H9 (cell line): ENCODE measurements around the gene C1orf105. TPM values are rescaled to one million over a fixed set of nuclear protein-coding genes. Genes with fewer than 3 reads are reported as not detected.

Source experiments
- DNase-seq: peaks from one replicate; pipeline ENCODE4 v3.0.0-alpha.2; 2017
- H2AFZ ChIP-seq: one replicate; pipeline ENCODE4 v1.6.1; 2013; ENCODE audit warnings: mild to moderate bottlenecking, low read length, control low read depth, moderate library complexity
- H2AK5ac ChIP-seq: 2 replicates; pipeline ENCODE4 v1.6.1; 2013; ENCODE audit warnings: low read length, control low read depth, mixed read lengths; ENCODE audit not compliant: insufficient read length
- H2BK120ac ChIP-seq: one replicate; pipeline ENCODE4 v1.6.1; 2013; ENCODE audit warnings: low read depth, mild to moderate bottlenecking, low read length, control low read depth, inconsistent platforms; ENCODE audit not compliant: poor library complexity, severe bottlenecking
- H2BK12ac ChIP-seq: 2 replicates; pipeline ENCODE4 v1.6.1; 2013; ENCODE audit warnings: low read length, control low read depth, mixed read lengths, low read depth; ENCODE audit not compliant: insufficient read length
- H2BK15ac ChIP-seq: 2 replicates; pipeline ENCODE4 v1.6.1; 2013; ENCODE audit warnings: low read depth, low read length, control low read depth
- H2BK20ac ChIP-seq: one replicate; pipeline ENCODE4 v1.6.1; 2013; ENCODE audit warnings: low read depth, mild to moderate bottlenecking, low read length, control low read depth, inconsistent platforms; ENCODE audit not compliant: poor library complexity, severe bottlenecking
- H2BK5ac ChIP-seq: 2 replicates; pipeline ENCODE4 v1.6.1; 2013; ENCODE audit warnings: low read length, control low read depth, mixed read lengths; ENCODE audit not compliant: insufficient read length
- H3K14ac ChIP-seq: 2 replicates; pipeline ENCODE4 v1.6.1; 2013; ENCODE audit warnings: low read length, control low read depth; ENCODE audit not compliant: insufficient read depth
- H3K18ac ChIP-seq: 2 replicates; pipeline ENCODE4 v1.6.1; 2013; ENCODE audit warnings: low read depth, mild to moderate bottlenecking, mixed read lengths, low read length, control low read depth; ENCODE audit not compliant: insufficient read length
- H3K23ac ChIP-seq: 2 replicates; pipeline ENCODE4 v1.6.1; 2013; ENCODE audit warnings: low read length, control low read depth, mixed read lengths, low read depth; ENCODE audit not compliant: insufficient read length
- H3K23me2 ChIP-seq: 2 replicates; pipeline ENCODE4 v1.6.1; 2013; ENCODE audit warnings: low read depth, mild to moderate bottlenecking, mixed read lengths, low read length, control low read depth; ENCODE audit not compliant: insufficient read length, poor library complexity, severe bottlenecking
- H3K27ac ChIP-seq: 2 replicates; pipeline ENCODE4 v1.5.1; 2013; ENCODE audit warnings: low read length, control low read depth, mixed read lengths, low read depth; ENCODE audit not compliant: insufficient read length
- H3K27me3 ChIP-seq: 2 replicates; pipeline ENCODE4 v1.6.1; 2013; ENCODE audit warnings: low read length, control low read depth, inconsistent platforms; ENCODE audit not compliant: insufficient read depth
- H3K4ac ChIP-seq: 2 replicates; pipeline ENCODE4 v1.6.1; 2013; ENCODE audit warnings: low read depth, mild to moderate bottlenecking, control low read depth, inconsistent platforms, low read length, moderate library complexity
- H3K4me1 ChIP-seq: 2 replicates; pipeline ENCODE4 v1.6.1; 2013; ENCODE audit warnings: low read length, control low read depth, inconsistent platforms; ENCODE audit not compliant: insufficient read depth
- H3K4me2 ChIP-seq: 2 replicates; pipeline ENCODE4 v1.6.1; 2013; ENCODE audit warnings: low read length, control low read depth, mixed read lengths; ENCODE audit not compliant: insufficient read length, insufficient read depth
- H3K56ac ChIP-seq: 2 replicates; pipeline ENCODE4 v1.6.1; 2013; ENCODE audit warnings: low read depth, mild to moderate bottlenecking, mixed read lengths, low read length, control low read depth; ENCODE audit not compliant: insufficient read length
- H3K79me1 ChIP-seq: 2 replicates; pipeline ENCODE4 v1.6.1; 2013; ENCODE audit warnings: low read depth, mild to moderate bottlenecking, moderate library complexity, low read length, control low read depth, inconsistent platforms; ENCODE audit not compliant: insufficient read depth, poor library complexity, severe bottlenecking
- H3K79me2 ChIP-seq: 2 replicates; pipeline ENCODE4 v1.6.1; 2013; ENCODE audit warnings: low read length, control low read depth, inconsistent platforms; ENCODE audit not compliant: insufficient read depth
- H3K9ac ChIP-seq: 2 replicates; pipeline ENCODE4 v1.6.1; 2013; ENCODE audit warnings: low read length, control low read depth, mixed read lengths; ENCODE audit not compliant: insufficient read length; ENCODE audit errors: extremely low read depth
- H3K9me3 ChIP-seq: one replicate; pipeline ENCODE4 v1.6.1; 2013; ENCODE audit warnings: low read depth, low read length, inconsistent platforms; ENCODE audit not compliant: control insufficient read depth
- H3T11ph ChIP-seq: one replicate; pipeline ENCODE4 v1.6.1; 2013; ENCODE audit warnings: mild to moderate bottlenecking, low read length, control low read depth, inconsistent platforms
- H4K20me1 ChIP-seq: one replicate; pipeline ENCODE4 v1.6.1; 2013; ENCODE audit not compliant: control insufficient read depth, insufficient read length, insufficient read depth
- H4K5ac ChIP-seq: 2 replicates; pipeline ENCODE4 v1.6.1; 2013; ENCODE audit warnings: low read depth, mild to moderate bottlenecking, mixed read lengths, low read length, control low read depth; ENCODE audit not compliant: insufficient read length
- H4K8ac ChIP-seq: replicated peaks from 2 replicates; pipeline ENCODE4 v1.6.1; 2013; ENCODE audit warnings: low read length, control low read depth, mixed read lengths, low read depth; ENCODE audit not compliant: insufficient read length
- H4K91ac ChIP-seq: 2 replicates; pipeline ENCODE4 v1.6.1; 2013; ENCODE audit warnings: low read depth, mild to moderate bottlenecking, moderate library complexity, mixed read lengths, low read length, control low read depth; ENCODE audit not compliant: insufficient read length
- H3K27ac Mint-ChIP-seq, 3 experiments: 2 replicates in 2 of 3; 3 replicates in 1 of 3; pipeline ENCODE4 v1.8.0; 2020 to 2021; ENCODE audit warnings: mixed read lengths in 3 of 3, mild to moderate bottlenecking in 1 of 3, moderate library complexity in 1 of 3
- H3K27me3 Mint-ChIP-seq: 2 replicates; pipeline ENCODE4 v1.8.0; 2021; ENCODE audit warnings: low read depth, mild to moderate bottlenecking, moderate library complexity, mixed read lengths
- H3K36me3 Mint-ChIP-seq, 3 experiments: 2 replicates in 2 of 3; 3 replicates in 1 of 3; pipeline ENCODE4 v1.8.0; 2020 to 2021; ENCODE audit warnings: low read depth in 3 of 3, mixed read lengths in 3 of 3; ENCODE audit not compliant: insufficient read depth in 1 of 3
- H3K4me1 Mint-ChIP-seq, 2 experiments: 2 replicates each; pipeline ENCODE4 v1.8.0; 2020; ENCODE audit warnings: mixed read lengths in 2 of 2
- H3K4me3 Mint-ChIP-seq, 2 experiments: 2 replicates in 1 of 2; 3 replicates in 1 of 2; pipeline ENCODE4 v1.8.0; 2020 to 2021; ENCODE audit warnings: mild to moderate bottlenecking in 2 of 2, mixed read lengths in 2 of 2, moderate library complexity in 1 of 2
- H3K9me3 Mint-ChIP-seq, 2 experiments: 2 replicates in 1 of 2; 3 replicates in 1 of 2; pipeline ENCODE4 v1.8.0; 2020; ENCODE audit warnings: mild to moderate bottlenecking in 2 of 2, mixed read lengths in 2 of 2, moderate library complexity in 1 of 2
- WGBS: extraction: QIAGEN DNeasy Blood & Tissue Kit; methylation state at CpG from one replicate; pipeline ENCODE4 v1.1.7; 2013; ENCODE audit warnings: missing lambda C conversion rate, low lambda C conversion rate, mixed read lengths; ENCODE audit not compliant: insufficient read length; ENCODE audit errors: extremely low coverage; 5-methylcytosine and 5-hydroxymethylcytosine counted together
- total RNA-seq: library from RNA; stranded (reverse); gene quantifications from 2 replicates; pipeline ENCODE4 v1.2.1, GENCODE V29; 2021
- TF ChIP-seq, protein P1 (sequence below): fragments of 200-600 bp; sonication (generic); conservative IDR thresholded peaks from 3 replicates; pipeline ENCODE4 v1.8.0; 2021; ENCODE audit warnings: antibody characterized with exemption, mild to moderate bottlenecking

The C1orf105 gene
- total RNA-seq, 1 experiment from 2014 or later = not detected

DNA sequence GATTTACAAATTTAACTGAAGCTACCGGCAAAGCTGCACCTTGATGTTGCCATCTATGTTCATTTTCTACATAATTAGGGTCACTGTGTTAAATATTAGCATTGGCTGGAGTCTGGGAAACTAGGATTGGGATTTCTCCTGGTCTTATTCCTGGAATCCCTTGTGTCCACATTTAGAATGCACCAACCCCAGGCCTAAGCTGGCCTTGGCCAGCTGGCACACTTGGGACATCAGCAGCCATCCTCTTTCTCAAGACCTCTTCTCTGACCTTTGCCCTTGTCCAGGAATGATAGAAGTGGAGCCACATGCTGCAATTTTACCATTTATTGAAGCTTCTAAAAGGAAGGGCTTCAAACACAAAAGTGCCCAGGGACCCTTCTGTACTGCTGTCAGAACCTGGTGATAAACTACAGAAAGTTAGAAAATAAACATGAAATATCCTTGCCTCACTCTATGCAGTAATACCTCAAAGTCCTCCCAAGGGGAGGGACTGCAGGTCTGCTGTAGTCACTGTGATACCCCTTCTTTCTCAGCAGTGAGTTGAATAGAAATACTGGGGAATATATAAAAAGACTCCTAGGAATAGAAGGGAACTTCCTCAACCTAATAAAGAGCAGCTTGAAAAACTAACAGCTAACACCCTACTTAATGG, 37.1 kb downstream of the C1orf105 start:
- TF ChIP-seq, protein P1, sequence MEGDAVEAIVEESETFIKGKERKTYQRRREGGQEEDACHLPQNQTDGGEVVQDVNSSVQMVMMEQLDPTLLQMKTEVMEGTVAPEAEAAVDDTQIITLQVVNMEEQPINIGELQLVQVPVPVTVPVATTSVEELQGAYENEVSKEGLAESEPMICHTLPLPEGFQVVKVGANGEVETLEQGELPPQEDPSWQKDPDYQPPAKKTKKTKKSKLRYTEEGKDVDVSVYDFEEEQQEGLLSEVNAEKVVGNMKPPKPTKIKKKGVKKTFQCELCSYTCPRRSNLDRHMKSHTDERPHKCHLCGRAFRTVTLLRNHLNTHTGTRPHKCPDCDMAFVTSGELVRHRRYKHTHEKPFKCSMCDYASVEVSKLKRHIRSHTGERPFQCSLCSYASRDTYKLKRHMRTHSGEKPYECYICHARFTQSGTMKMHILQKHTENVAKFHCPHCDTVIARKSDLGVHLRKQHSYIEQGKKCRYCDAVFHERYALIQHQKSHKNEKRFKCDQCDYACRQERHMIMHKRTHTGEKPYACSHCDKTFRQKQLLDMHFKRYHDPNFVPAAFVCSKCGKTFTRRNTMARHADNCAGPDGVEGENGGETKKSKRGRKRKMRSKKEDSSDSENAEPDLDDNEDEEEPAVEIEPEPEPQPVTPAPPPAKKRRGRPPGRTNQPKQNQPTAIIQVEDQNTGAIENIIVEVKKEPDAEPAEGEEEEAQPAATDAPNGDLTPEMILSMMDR = no peak
- no peaks in the 10 kb centered on the region for H3K27me3 Mint-ChIP-seq
- no CpG with 5 or more reads among the region's 1 CpG for WGBS

More for the DNA sequence above, 37.1 kb downstream of the C1orf105 start:
- Histone ChIP-seq H3K23me2 (no peaks in the 10 kb centered on the region), H3K18ac (no peak overlapping the region), H2AK5ac (no peak overlapping the region), H3K79me1 (no peaks in the 10 kb centered on the region), H3K79me2 (no peaks in the 10 kb centered on the region), H3K9ac (no peak overlapping the region), H2AFZ (no peak overlapping the region), H4K91ac (no peak overlapping the region), H4K5ac (no peak overlapping the region), H4K20me1 (no peaks in the 10 kb centered on the region), H2BK120ac (no peak overlapping the region), H3K9me3 (no peaks in the 10 kb centered on the region), H2BK20ac (no peak overlapping the region), H3K27me3 (no peaks in the 10 kb centered on the region), H3K27ac (no peak overlapping the region), H2BK5ac (no peak overlapping the region), H3K23ac (no peak overlapping the region), H3K4me2 (no peak overlapping the region), H2BK15ac (no peak overlapping the region), H4K8ac (no peak overlapping the region), H3K4ac (no peak overlapping the region), H3K14ac (no peak overlapping the region), H3T11ph (no peak overlapping the region), H3K4me1 (no peaks in the 10 kb centered on the region; the same call in 1 of the 2 replicates), H2BK12ac (no peak overlapping the region), H3K56ac (no peak overlapping the region)
- no peaks in the 10 kb centered on the region for H3K9me3 Mint-ChIP-seq
- H3K4me1 Mint-ChIP-seq = peaks cover 12 to 13% of the 10 kb centered on the region in 2 experiments
- no peak overlapping the region for H3K27ac Mint-ChIP-seq
- H3K36me3 Mint-ChIP-seq = no peaks in the 10 kb centered on the region
- no peak for DNase-seq
- no peak overlapping the region for H3K4me3 Mint-ChIP-seq
